Right cardiac atrium (tissue), 5 donors: ENCODE results near the gene MYH10. TPM values are rescaled to one million over a fixed set of nuclear protein-coding genes. Genes with fewer than 3 reads are reported as not detected.

Source experiments
- ATAC-seq, 2 donors: fragments of 200-7000 bp; cut with Tn5 transposase; one replicate each; pipeline versions ENCODE4 v1.8.0 to v1.9.1; 2020; ENCODE audit warnings: moderate library complexity in 2 of 2, mild to moderate bottlenecking in 1 of 2
- DNase-seq, 3 donors: peaks; one replicate each; pipeline ENCODE4 v3.0.0-alpha.2; 2020
- H3K27ac ChIP-seq: one replicate; pipeline ENCODE4 v1.5.1; 2013; ENCODE audit warnings: mild to moderate bottlenecking, low read length, control low read depth, moderate library complexity
- H3K27me3 ChIP-seq: one replicate; pipeline ENCODE4 v1.6.1; 2013; ENCODE audit not compliant: control insufficient read depth, insufficient read depth
- H3K4me1 ChIP-seq: one replicate; pipeline ENCODE4 v1.6.1; 2013; ENCODE audit warnings: low read length; ENCODE audit not compliant: control insufficient read depth, insufficient read depth
- H3K4me3 ChIP-seq: one replicate; pipeline ENCODE4 v1.5.1; 2013; ENCODE audit warnings: low read length, control low read depth
- H3K9me3 ChIP-seq: one replicate; pipeline ENCODE4 v1.6.1; 2013; ENCODE audit warnings: low read length; ENCODE audit not compliant: control insufficient read depth
- WGBS: extraction: QIAGEN DNeasy Blood & Tissue Kit; methylation state at CpG from one replicate; pipeline ENCODE4 v1.1.7; 2013; 5-methylcytosine and 5-hydroxymethylcytosine counted together
- intact Hi-C, 4 donors: fragments of 100-400 bp; cut with DNase I; formaldehyde crosslinking; loops; one replicate each; pipeline versions ENCODE4 v1.11.0 to v1.14.0; 2022 to 2023
- polyA plus RNA-seq: library from polyadenylated mRNA; stranded (reverse); fragments of 200-250 nt; gene quantifications from one replicate; pipeline ENCODE4 v1.2.3, GENCODE V29; 2013
- total RNA-seq, 4 donors: library from RNA; stranded (reverse); fragmentation: NEBNext Ultra II Directional; extraction: Animal tissue kit (Norgen Biotek cat#: 25700); gene quantifications; one replicate each; pipeline ENCODE4 v1.2.1, GENCODE V29; 2021
- donor health status: healthy with polysubstance abuse.
- donor health status: DM: no; HTN: yes; CAD: no.
- donor health status: DM: no; HTN: no; CAD: no.
- donor health status: DM: no; HTN: yes; CAD: no; lungs with severe emphysema.
- donor health status: DM: yes; HTN: yes; CAD: no.

MYH10 gene
- total and polyA plus RNA-seq, 5 donors: 21.8 to 75.2 (median 58.4) TPM

- Histone ChIP-seq H3K4me1 (peaks cover 8% of the 10 kb centered on the region), H3K4me3 (no peak overlapping the region), H3K9me3 (no peaks in the 10 kb centered on the region), H3K27ac (no peak overlapping the region), H3K27me3 (no peaks in the 10 kb centered on the region)
- ATAC-seq (no peak), DNase-seq (no peak)
- WGBS: 80% methylated on average over 8 of the region's 8 CpGs
- intact Hi-C loops: no loop called here
Measured at GRCh38 chr17:8472663-8473062, 157.9 kb downstream of the MYH10 start.

- ATAC-seq (peak; percentile 28 to 59), DNase-seq (peak; percentile 65 to 88 (median 84))
- no peaks in the 10 kb centered on the region for H3K9me3 ChIP-seq
- 31% methylated on average over 20 of the region's 20 CpGs for WGBS
- peaks cover 10% of the 10 kb centered on the region for H3K4me1 ChIP-seq
- H3K4me3 ChIP-seq: no peak overlapping the region
- peak overlapping the region; percentile 12 for H3K27ac ChIP-seq
- intact Hi-C loops: no loop called here
- H3K27me3 ChIP-seq: no peaks in the 10 kb centered on the region
Measured at GRCh38 chr17:8470447-8471047, 160.0 kb downstream of the MYH10 start.

GRCh38 chr17:8469964-8470363, 160.6 kb downstream of the MYH10 start:
- Histone ChIP-seq H3K4me1 (peaks cover 13% of the 10 kb centered on the region), H3K27ac (peak overlapping the region; percentile 25), H3K9me3 (no peaks in the 10 kb centered on the region), H3K4me3 (no peak overlapping the region), H3K27me3 (no peaks in the 10 kb centered on the region)
- intact Hi-C loops: no loop called here
- DNase-seq (peak in 1 of 3 donors; percentile 53), ATAC-seq (peak; percentile 4 to 10)
- WGBS: 66% methylated on average over 12 of the region's 12 CpGs

GRCh38 chr17:8468980-8469379, 161.5 kb downstream of the MYH10 start:
- intact Hi-C loops: no loop called here
- Histone ChIP-seq H3K27me3 (no peaks in the 10 kb centered on the region), H3K9me3 (no peaks in the 10 kb centered on the region), H3K27ac (no peak overlapping the region), H3K4me1 (peaks cover 14% of the 10 kb centered on the region), H3K4me3 (no peak overlapping the region)
- ATAC-seq (no peak), DNase-seq (no peak)
- 56% methylated on average over 3 of the region's 3 CpGs for WGBS

- no peak for ATAC-seq
- H3K27me3 ChIP-seq: no peaks in the 10 kb centered on the region
- intact Hi-C loops: no loop called here
- H3K27ac ChIP-seq: no peak overlapping the region
- DNase-seq: peak in 1 of 3 donors; percentile 74
- 52% methylated on average over 9 of the region's 9 CpGs for WGBS
- no peaks in the 10 kb centered on the region for H3K9me3 ChIP-seq
- H3K4me1 ChIP-seq: peaks cover 14% of the 10 kb centered on the region
- H3K4me3 ChIP-seq: no peak overlapping the region
Measured at GRCh38 chr17:8468127-8468526, 162.4 kb downstream of the MYH10 start.

- intact Hi-C loops: no loop called here
- DNase-seq (no peak), ATAC-seq (no peak)
- Histone ChIP-seq H3K27ac (no peak overlapping the region), H3K27me3 (no peaks in the 10 kb centered on the region), H3K4me1 (peaks cover 14% of the 10 kb centered on the region), H3K4me3 (no peak overlapping the region), H3K9me3 (no peaks in the 10 kb centered on the region)
- 73% methylated on average over 16 of the region's 16 CpGs for WGBS
Measured at GRCh38 chr17:8467527-8467926, 163.0 kb downstream of the MYH10 start.

GRCh38 chr17:8466873-8467272, 163.7 kb downstream of the MYH10 start:
- Histone ChIP-seq H3K27me3 (no peaks in the 10 kb centered on the region), H3K9me3 (no peaks in the 10 kb centered on the region), H3K4me3 (no peak overlapping the region), H3K27ac (no peak overlapping the region), H3K4me1 (peaks cover 14% of the 10 kb centered on the region)
- intact Hi-C loops: no loop called here
- DNase-seq (no peak), ATAC-seq (no peak)
- WGBS: 91% methylated on average over 21 of the region's 21 CpGs

GRCh38 chr17:8466456-8466855, 164.1 kb downstream of the MYH10 start:
- ATAC-seq (no peak), DNase-seq (no peak)
- no peak overlapping the region for H3K27ac ChIP-seq
- intact Hi-C loops: no loop called here
- H3K9me3 ChIP-seq: peaks cover 1% of the 10 kb centered on the region
- peaks cover 14% of the 10 kb centered on the region for H3K4me1 ChIP-seq
- WGBS: 64% methylated on average over 3 of the region's 3 CpGs
- H3K27me3 ChIP-seq: no peaks in the 10 kb centered on the region
- H3K4me3 ChIP-seq: no peak overlapping the region

GRCh38 chr17:8465759-8466158, 164.8 kb downstream of the MYH10 start:
- 60% methylated on average over 12 of the region's 12 CpGs for WGBS
- H3K4me1 ChIP-seq: peaks cover 13% of the 10 kb centered on the region
- no peak for DNase-seq
- intact Hi-C loops: no loop called here
- no peak overlapping the region for H3K4me3 ChIP-seq
- H3K27ac ChIP-seq: no peak overlapping the region
- H3K27me3 ChIP-seq: no peaks in the 10 kb centered on the region
- peaks cover 1% of the 10 kb centered on the region for H3K9me3 ChIP-seq
- ATAC-seq: no peak

GRCh38 chr17:8465356-8465755, 165.2 kb downstream of the MYH10 start:
- WGBS: 47% methylated on average over 8 of the region's 8 CpGs
- Histone ChIP-seq H3K9me3 (peaks cover 1% of the 10 kb centered on the region), H3K4me3 (no peak overlapping the region), H3K4me1 (peaks cover 10% of the 10 kb centered on the region), H3K27me3 (no peaks in the 10 kb centered on the region), H3K27ac (no peak overlapping the region)
- no peak for ATAC-seq
- intact Hi-C loops: no loop called here
- DNase-seq: no peak

GRCh38 chr17:8464941-8465340, 165.6 kb downstream of the MYH10 start:
- peaks cover 1% of the 10 kb centered on the region for H3K9me3 ChIP-seq
- intact Hi-C loops: no loop called here
- no peak for DNase-seq
- H3K4me1 ChIP-seq: peaks cover 7% of the 10 kb centered on the region
- no peaks in the 10 kb centered on the region for H3K27me3 ChIP-seq
- ATAC-seq: no peak
- 51% methylated on average over 4 of the region's 4 CpGs for WGBS
- H3K4me3 ChIP-seq: no peak overlapping the region
- no peak overlapping the region for H3K27ac ChIP-seq

- Histone ChIP-seq H3K4me1 (peaks cover 6% of the 10 kb centered on the region), H3K9me3 (peaks cover 1% of the 10 kb centered on the region), H3K27ac (no peak overlapping the region), H3K4me3 (no peak overlapping the region), H3K27me3 (no peaks in the 10 kb centered on the region)
- DNase-seq (no peak), ATAC-seq (no peak)
- WGBS: 75% methylated on average over 5 of the region's 5 CpGs
- intact Hi-C loops: no loop called here
Measured at GRCh38 chr17:8463099-8463498, 167.4 kb downstream of the MYH10 start.
